HG03280 (cell line): ENCODE results near the gene CRYBG1.
"Not testable (repeated sequence)": the region's sequence is repeated elsewhere in the genome, so short reads cannot be mapped to it uniquely, and the experiment has no call there.

Experiments used
- ATAC-seq: cut with Tn5 transposase; IDR thresholded peaks from one replicate; pipeline ENCODE4 v1.9.1; 2021; ENCODE audit warnings: mild to moderate bottlenecking, moderate library complexity; ENCODE audit not compliant: unreplicated experiment

CRYBG1 gene

GRCh38 chr6:106547601-106548453 lies 187.3 kb downstream of the CRYBG1 start:
- no peak for ATAC-seq

GRCh38 chr6:106548926-106549455 lies 188.5 kb downstream of the CRYBG1 start:
- not testable (repeated sequence) for ATAC-seq

GRCh38 chr6:106549521-106549920 lies 189.0 kb downstream of the CRYBG1 start:
- ATAC-seq: no peak

GRCh38 chr6:106551155-106551554 lies 190.6 kb downstream of the CRYBG1 start:
- no peak for ATAC-seq

GRCh38 chr6:106553440-106553839 lies 192.9 kb downstream of the CRYBG1 start:
- ATAC-seq: no peak

GRCh38 chr6:106555767-106556166 lies 195.2 kb downstream of the CRYBG1 start:
- ATAC-seq: no peak

GRCh38 chr6:106556368-106556960 lies 195.9 kb downstream of the CRYBG1 start:
- ATAC-seq: no peak

GRCh38 chr6:106557837-106558236 lies 197.3 kb downstream of the CRYBG1 start:
- ATAC-seq: no peak

- no peak for ATAC-seq
These were observed 197.8 kb downstream of the CRYBG1 start for GRCh38 chr6:106558364-106558763.

- ATAC-seq: not testable (repeated sequence)
These were observed 199.1 kb downstream of the CRYBG1 start for GRCh38 chr6:106559659-106560058.

- no peak for ATAC-seq
These were observed 200.6 kb downstream of the CRYBG1 start for GRCh38 chr6:106560996-106561685.

GRCh38 chr6:106561686-106562405 lies 201.3 kb downstream of the CRYBG1 start:
- no peak for ATAC-seq

- ATAC-seq: no peak
These were observed 203.1 kb downstream of the CRYBG1 start for GRCh38 chr6:106563614-106564013.

GRCh38 chr6:106564476-106564875 lies 204.0 kb downstream of the CRYBG1 start:
- no peak for ATAC-seq

- no peak for ATAC-seq
These were observed 208.0 kb downstream of the CRYBG1 start for GRCh38 chr6:106568530-106568929.

GRCh38 chr6:106569428-106569827 lies 208.9 kb downstream of the CRYBG1 start:
- no peak for ATAC-seq

GRCh38 chr6:106572436-106572835 lies 211.9 kb downstream of the CRYBG1 start:
- no peak for ATAC-seq

GRCh38 chr6:106572875-106573585 lies 212.5 kb downstream of the CRYBG1 start:
- ATAC-seq: no peak

GRCh38 chr6:106574741-106575458 lies 214.4 kb downstream of the CRYBG1 start:
- no peak for ATAC-seq

- no peak for ATAC-seq
These were observed 218.8 kb downstream of the CRYBG1 start for GRCh38 chr6:106579281-106579680.
